HEK293 (cell line): ENCODE results near the gene MED20.

Experiments
- HOXD13 ChIP-seq: sonication (generic); formaldehyde crosslinking; IDR thresholded peaks from 2 replicates; pipeline ENCODE4 v1.8.0; 2022; ENCODE audit warnings: missing genetic modification reagents, borderline replicate concordance
- IKZF3 ChIP-seq: fragments of 450-650 bp; IDR thresholded peaks from 2 replicates; pipeline ENCODE4 v1.5.0; 2018; ENCODE audit warnings: missing biosample characterization, mild to moderate bottlenecking, missing genetic modification characterization, moderate library complexity
- KLF7 ChIP-seq: fragments of 450-650 bp; formaldehyde crosslinking; IDR thresholded peaks from 2 replicates; pipeline ENCODE4 v1.5.1; 2016; ENCODE audit warnings: missing biosample characterization, missing genetic modification characterization, borderline replicate concordance
- KLF9 ChIP-seq: fragments of 450-650 bp; formaldehyde crosslinking; IDR thresholded peaks from 2 replicates; pipeline ENCODE4 v1.5.1; 2016; ENCODE audit warnings: missing biosample characterization, missing genetic modification characterization, low read depth
- OSR2 ChIP-seq: fragments of 450-650 bp; formaldehyde crosslinking; IDR thresholded peaks from 2 replicates; pipeline ENCODE4 v1.5.1; 2016; ENCODE audit warnings: missing biosample characterization, missing genetic modification characterization
- PRDM4 ChIP-seq: fragments of 450-650 bp; formaldehyde crosslinking; IDR thresholded peaks from 2 replicates; pipeline ENCODE4 v1.5.1; 2017; ENCODE audit warnings: missing biosample characterization, missing genetic modification characterization
- SETDB1 ChIP-seq: IDR thresholded peaks from one replicate; pipeline ENCODE4 v1.6.1; 2017; ENCODE audit warnings: mild to moderate bottlenecking, low read length, moderate library complexity, mixed read lengths; ENCODE audit not compliant: insufficient read length
- SP2 ChIP-seq: fragments of 450-650 bp; formaldehyde crosslinking; IDR thresholded peaks from 2 replicates; pipeline ENCODE4 v1.5.1; 2016; ENCODE audit warnings: missing biosample characterization, missing genetic modification characterization
- SP3 ChIP-seq: fragments of 450-650 bp; formaldehyde crosslinking; IDR thresholded peaks from 2 replicates; pipeline ENCODE4 v1.5.1; 2016; ENCODE audit warnings: missing biosample characterization, missing genetic modification characterization
- SP7 ChIP-seq: fragments of 450-650 bp; formaldehyde crosslinking; IDR thresholded peaks from 2 replicates; pipeline ENCODE4 v1.5.1; 2016; ENCODE audit warnings: missing biosample characterization, missing genetic modification characterization
- TRIM28 ChIP-seq: IDR thresholded peaks from 2 replicates; pipeline ENCODE4 v1.6.1; 2011; ENCODE audit warnings: low read length, control low read depth, borderline replicate concordance
- ZBTB1 ChIP-seq: fragments of 450-650 bp; formaldehyde crosslinking; IDR thresholded peaks from 2 replicates; pipeline ENCODE4 v1.5.1; 2016; ENCODE audit warnings: missing biosample characterization, missing genetic modification characterization
- ZBTB21 ChIP-seq: fragments of 450-650 bp; formaldehyde crosslinking; IDR thresholded peaks from 2 replicates; pipeline ENCODE4 v1.5.1; 2017; ENCODE audit warnings: missing biosample characterization, missing genetic modification characterization
- ZBTB49 ChIP-seq: fragments of 450-650 bp; formaldehyde crosslinking; IDR thresholded peaks from 2 replicates; pipeline ENCODE4 v1.5.1; 2016; ENCODE audit warnings: missing biosample characterization, missing genetic modification characterization, low read depth
- ZFP69B ChIP-seq: fragments of 450-650 bp; formaldehyde crosslinking; IDR thresholded peaks from 2 replicates; pipeline ENCODE4 v1.5.1; 2016; ENCODE audit warnings: missing biosample characterization, missing genetic modification characterization
- ZNF112 ChIP-seq: fragments of 450-650 bp; formaldehyde crosslinking; IDR thresholded peaks from 2 replicates; pipeline ENCODE4 v1.5.0; 2017; ENCODE audit warnings: missing biosample characterization, missing genetic modification characterization
- ZNF148 ChIP-seq: fragments of 450-650 bp; formaldehyde crosslinking; IDR thresholded peaks from 2 replicates; pipeline ENCODE4 v1.5.0; 2017; ENCODE audit warnings: missing biosample characterization, missing genetic modification characterization, borderline replicate concordance
- ZNF18 ChIP-seq: fragments of 450-650 bp; formaldehyde crosslinking; IDR thresholded peaks from 2 replicates; pipeline ENCODE4 v1.5.1; 2016; ENCODE audit warnings: missing biosample characterization, missing genetic modification characterization
- ZNF280C ChIP-seq: fragments of 450-650 bp; formaldehyde crosslinking; IDR thresholded peaks from 2 replicates; pipeline ENCODE4 v1.5.1; 2016; ENCODE audit warnings: missing biosample characterization, missing genetic modification characterization
- ZNF292 ChIP-seq: fragments of 450-650 bp; formaldehyde crosslinking; IDR thresholded peaks from 2 replicates; pipeline ENCODE4 v1.5.1; 2016; ENCODE audit warnings: low read depth, missing biosample characterization, missing genetic modification characterization, borderline replicate concordance
- ZNF335 ChIP-seq: fragments of 450-650 bp; formaldehyde crosslinking; conservative IDR thresholded peaks from 2 replicates; pipeline ENCODE4 v1.5.1; 2016; ENCODE audit warnings: missing biosample characterization, missing genetic modification characterization
- ZNF426 ChIP-seq: fragments of 450-650 bp; formaldehyde crosslinking; IDR thresholded peaks from 2 replicates; pipeline ENCODE4 v1.5.1; 2017; ENCODE audit warnings: missing biosample characterization, missing genetic modification characterization, mild to moderate bottlenecking, inconsistent platforms, moderate library complexity
- ZNF48 ChIP-seq: fragments of 450-650 bp; formaldehyde crosslinking; IDR thresholded peaks from 2 replicates; pipeline ENCODE4 v1.5.1; 2016; ENCODE audit warnings: missing biosample characterization, missing genetic modification characterization
- ZNF558 ChIP-seq: fragments of 450-650 bp; formaldehyde crosslinking; IDR thresholded peaks from 2 replicates; pipeline ENCODE4 v1.5.1; 2016; ENCODE audit warnings: missing biosample characterization, missing genetic modification characterization
- ZNF600 ChIP-seq: fragments of 450-650 bp; formaldehyde crosslinking; IDR thresholded peaks from 2 replicates; pipeline ENCODE4 v1.5.1; 2016; ENCODE audit warnings: missing biosample characterization, missing genetic modification characterization
- ZNF664 ChIP-seq: fragments of 450-650 bp; formaldehyde crosslinking; IDR thresholded peaks from 2 replicates; pipeline ENCODE4 v1.5.1; 2016; ENCODE audit warnings: missing biosample characterization, missing genetic modification characterization
- ZNF704 ChIP-seq: fragments of 450-650 bp; formaldehyde crosslinking; IDR thresholded peaks from 2 replicates; pipeline ENCODE4 v1.5.1; 2016; ENCODE audit warnings: missing biosample characterization, missing genetic modification characterization
- ZNF792 ChIP-seq: fragments of 450-650 bp; formaldehyde crosslinking; IDR thresholded peaks from 2 replicates; pipeline ENCODE4 v1.5.1; 2016; ENCODE audit warnings: missing biosample characterization, missing genetic modification characterization

Gene MED20

DNA sequence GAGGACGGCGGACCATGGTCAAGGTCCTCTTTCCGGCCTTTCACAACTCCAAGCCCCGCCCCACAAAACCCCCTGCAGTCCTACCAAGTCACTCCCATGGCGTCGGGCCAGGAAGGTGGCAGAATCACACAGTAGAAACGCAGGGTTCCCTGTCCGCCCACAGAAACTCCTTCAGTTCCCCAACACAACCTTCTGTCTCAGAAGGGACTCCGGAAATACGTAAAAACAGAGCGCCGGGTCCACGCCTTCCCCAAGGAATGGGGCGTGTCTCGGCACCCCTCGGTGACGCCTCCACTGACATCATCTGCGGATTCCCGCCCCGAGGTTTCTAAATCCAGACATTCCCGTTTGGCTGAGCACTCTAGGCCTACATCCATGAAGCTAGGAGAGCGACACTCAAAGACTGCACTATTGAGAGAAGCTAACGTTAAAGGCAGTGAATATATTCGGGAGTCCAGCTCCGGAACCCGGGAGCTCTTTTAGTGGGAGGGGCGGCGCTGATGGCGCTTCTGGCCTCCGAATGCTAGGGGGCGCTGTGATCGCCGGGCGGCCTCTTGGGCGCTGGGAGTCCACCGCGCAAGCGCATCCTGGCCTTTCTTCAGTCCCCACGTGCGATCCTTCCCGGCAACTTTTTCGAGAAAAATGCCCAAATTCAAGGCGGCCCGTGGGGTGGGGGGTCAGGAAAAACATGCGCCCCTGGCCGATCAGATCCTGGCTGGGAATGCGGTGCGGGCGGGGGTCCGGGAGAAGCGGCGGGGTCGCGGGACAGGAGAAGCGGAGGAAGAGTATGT, at the start of gene MED20, which contains the start of gene BYSL (continued):
- no peak for TF ChIP-seq ZNF48 (tag by site-specific recombination)
- no peak for TF ChIP-seq ZNF148 (tag by site-specific recombination)
- no peak for TF ChIP-seq TRIM28
- TF ChIP-seq ZNF112 (tag by site-specific recombination), result no peak
- peak; percentile 4; the same call in 1 of the 2 replicates for TF ChIP-seq ZNF335 (tag by site-specific recombination)
- TF ChIP-seq PRDM4 (tag by site-specific recombination), result peak; percentile 97
- TF ChIP-seq ZNF292 (tag by site-specific recombination), result no peak
- no peak for TF ChIP-seq ZNF792 (tag by site-specific recombination)
- no peak for TF ChIP-seq HOXD13 (CRISPR knock-in tag)
- peak; percentile 91 for TF ChIP-seq ZNF600 (tag by site-specific recombination)
- TF ChIP-seq ZNF664 (tag by site-specific recombination), result no peak
- TF ChIP-seq KLF9 (tag by site-specific recombination), result peak; percentile 99
- TF ChIP-seq ZNF18 (tag by site-specific recombination), result no peak
- no peak for TF ChIP-seq ZBTB1 (tag by site-specific recombination)
- no peak for TF ChIP-seq ZNF426 (tag by site-specific recombination)
- no peak for TF ChIP-seq SETDB1
- TF ChIP-seq ZBTB21 (tag by site-specific recombination), result peak; percentile 96
- no peak for TF ChIP-seq ZNF704
- TF ChIP-seq SP2 (tag by site-specific recombination), result peak; percentile 95
- TF ChIP-seq ZFP69B, result no peak; the same call in 1 of the 2 replicates
- no peak for TF ChIP-seq ZNF280C (tag by site-specific recombination)
- TF ChIP-seq IKZF3 (tag by site-specific recombination), result peak; percentile 69
- peak; percentile 79 for TF ChIP-seq SP7
- TF ChIP-seq OSR2 (tag by site-specific recombination), result peak; percentile 68; the same call in 1 of the 2 replicates
- peak; percentile 56; the same call in 1 of the 2 replicates for TF ChIP-seq ZNF558
- peak; percentile 90 for TF ChIP-seq KLF7 (tag by site-specific recombination)
- no peak for TF ChIP-seq ZBTB49 (tag by site-specific recombination)
- peak; percentile 98 for TF ChIP-seq SP3 (tag by site-specific recombination)
